Amniotic epithelial cell (primary cell): Measurements from ENCODE around the gene KCNQ2.

Experiments used
- DNase-seq: peaks from one replicate; pipeline ENCODE4 v3.0.0-alpha.2; 2010; ENCODE audit warnings: low read depth

KCNQ2 gene

GRCh38 chr20:63471002-63471716 lies 1.3 kb downstream of the KCNQ2 start:
- no peak for DNase-seq

DNA sequence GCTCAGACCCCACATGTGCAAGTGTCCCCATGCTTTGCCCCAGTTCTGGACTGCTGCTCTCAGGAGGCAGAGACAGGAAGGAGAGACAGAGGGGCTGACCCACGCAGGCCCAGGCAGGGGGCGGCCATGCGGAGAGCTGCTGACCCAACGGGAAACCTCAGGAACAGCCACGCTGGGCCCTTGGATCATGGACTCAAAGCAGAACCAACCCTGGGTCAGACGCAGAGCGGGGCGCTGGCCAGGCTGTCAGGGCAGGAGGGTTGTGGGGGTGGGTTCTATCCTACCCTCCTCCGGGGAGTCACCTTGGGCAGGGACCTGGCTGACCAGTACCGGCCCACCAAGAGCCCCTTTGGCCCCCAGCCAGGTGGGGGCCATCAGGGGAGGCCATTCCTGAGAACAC lies 2.0 kb downstream of the KCNQ2 start:
- no peak for DNase-seq

DNA sequence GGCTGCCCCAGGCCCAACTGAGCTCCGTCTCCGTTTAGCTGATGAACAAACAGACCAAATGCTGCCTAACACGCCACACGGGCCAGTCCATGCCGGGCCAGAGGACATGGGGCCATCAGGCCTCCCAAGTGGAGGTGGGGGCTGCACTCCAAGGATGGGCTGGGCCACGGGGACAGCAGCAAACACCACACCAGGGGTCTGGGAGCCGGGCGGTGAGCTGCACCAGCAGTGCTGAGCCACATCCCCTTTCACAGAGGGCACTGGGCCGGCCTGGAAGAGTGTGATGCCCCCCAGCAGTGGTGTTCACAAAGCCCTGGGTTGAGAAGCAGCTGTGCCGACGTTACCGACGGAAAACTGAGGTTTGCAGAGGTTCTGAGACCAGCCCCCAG lies 2.7 kb downstream of the KCNQ2 start:
- no peak for DNase-seq

DNA sequence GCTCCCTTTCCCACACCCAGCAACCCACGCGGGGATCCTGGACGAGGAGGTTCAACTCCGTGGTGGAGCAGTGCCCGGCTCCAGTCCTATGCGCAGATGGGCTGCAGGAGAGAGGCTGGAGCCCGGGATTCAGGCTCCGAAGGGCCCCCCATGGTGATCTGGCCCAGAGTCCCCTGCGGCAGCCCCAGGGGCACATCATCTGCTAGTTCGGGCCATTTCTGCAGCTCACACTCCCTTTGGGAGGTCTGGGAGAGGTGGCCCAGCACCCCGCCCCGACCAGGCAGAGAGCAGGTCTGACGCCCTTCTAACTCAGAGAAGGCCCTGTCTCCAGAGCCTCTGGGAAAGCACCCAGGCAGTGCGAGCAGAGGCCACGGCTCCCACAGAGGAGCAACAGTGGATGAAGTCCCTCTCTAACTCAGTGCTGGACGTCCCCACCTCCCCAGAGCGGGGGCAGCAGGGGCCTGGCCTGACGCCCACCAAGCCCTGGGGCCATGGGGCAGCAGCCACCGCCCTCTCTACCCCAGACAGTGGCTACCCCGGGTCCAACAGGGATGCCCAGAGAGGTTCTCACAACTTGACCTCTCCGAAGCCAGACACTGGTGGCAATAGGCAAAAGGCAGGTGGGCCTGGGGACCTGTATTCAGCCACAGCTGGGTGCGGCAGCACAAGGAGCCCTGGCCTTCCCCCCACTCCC lies 3.3 kb downstream of the KCNQ2 start:
- no peak for DNase-seq

DNA sequence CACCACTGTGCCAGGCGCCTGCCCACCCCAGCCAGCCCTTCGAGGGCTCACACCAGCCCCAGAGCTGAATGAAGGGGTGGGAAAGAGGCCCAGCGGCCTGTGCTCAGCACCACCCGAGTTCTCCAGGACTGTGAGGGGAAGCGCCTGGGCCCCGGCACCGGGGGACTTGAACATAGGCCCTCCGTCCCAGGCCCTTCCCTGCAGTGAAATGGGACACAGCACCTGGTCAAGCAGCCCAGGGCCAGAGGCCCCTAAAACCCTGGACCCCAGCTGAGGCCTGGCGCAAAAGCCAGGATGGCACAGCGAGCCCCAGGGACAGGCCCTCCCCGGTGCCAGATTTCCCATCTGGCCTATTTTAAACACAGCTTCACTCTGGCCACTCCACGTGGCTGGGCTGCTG lies 4.0 kb downstream of the KCNQ2 start:
- DNase-seq = no peak

DNA sequence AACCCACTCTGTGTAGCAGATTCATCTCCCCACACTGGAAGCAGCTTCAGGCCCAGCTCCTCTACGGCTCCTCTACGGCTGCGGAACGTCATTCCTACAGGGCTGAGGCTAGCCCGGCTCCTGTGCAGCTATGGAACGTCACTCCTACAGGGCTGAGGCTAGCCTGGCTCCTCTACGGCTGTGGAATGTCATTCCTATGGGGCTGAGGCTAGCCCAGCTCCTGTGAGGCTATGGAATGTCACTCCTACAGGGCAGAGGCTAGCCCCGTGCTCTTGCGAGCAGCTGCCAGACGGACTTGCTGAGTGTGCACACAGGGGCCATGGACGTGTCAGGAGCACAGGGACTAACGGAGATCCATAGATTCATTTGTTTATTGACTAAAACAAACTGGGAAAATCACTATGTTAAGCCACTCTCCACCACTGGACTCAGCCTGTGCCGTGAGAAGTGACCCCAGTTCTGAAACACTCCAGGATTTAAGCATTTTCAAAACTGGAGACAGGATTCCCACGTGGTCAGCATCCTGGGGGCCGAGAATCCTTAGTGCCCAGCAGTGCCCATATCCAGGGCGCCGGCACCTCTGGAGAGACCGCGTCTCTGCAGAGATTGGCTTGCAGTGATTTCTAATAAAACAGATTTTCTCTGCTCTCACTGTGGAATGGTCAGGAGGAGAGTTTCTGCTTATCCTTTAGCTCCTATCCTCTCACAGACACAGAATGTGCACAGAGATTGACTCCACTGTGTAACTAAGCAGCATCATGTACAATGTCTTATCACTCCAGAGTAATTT lies 5.0 kb downstream of the KCNQ2 start:
- no peak for DNase-seq

DNA sequence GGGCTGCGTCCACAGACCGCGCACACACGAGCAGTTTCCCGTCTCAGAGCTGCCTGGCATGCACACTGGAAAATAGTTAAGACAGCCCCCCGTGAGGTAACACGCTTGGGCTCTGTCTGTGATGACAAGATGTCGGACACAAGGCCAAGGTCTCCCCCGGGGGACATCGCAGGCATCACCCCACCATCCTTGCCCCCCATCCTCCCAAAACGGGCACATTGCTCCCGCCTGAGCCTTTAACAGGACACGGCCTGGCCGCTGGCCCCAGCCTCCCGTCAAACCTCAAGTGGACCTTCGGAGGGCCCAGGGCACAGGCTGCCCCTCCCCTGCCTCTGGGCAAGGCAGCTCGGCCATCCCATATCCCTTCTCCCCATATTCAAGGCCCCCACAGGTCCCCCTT lies 5.6 kb downstream of the KCNQ2 start:
- DNase-seq = no peak

GRCh38 chr20:63466250-63466825 lies 6.1 kb downstream of the KCNQ2 start:
- DNase-seq = no peak

- no peak for DNase-seq
Measured at GRCh38 chr20:63465380-63466249, 6.8 kb downstream of the KCNQ2 start.

GRCh38 chr20:63464289-63464635 lies 8.2 kb downstream of the KCNQ2 start:
- DNase-seq = no peak

GRCh38 chr20:63463400-63464288 lies 8.8 kb downstream of the KCNQ2 start:
- DNase-seq = no peak

DNA sequence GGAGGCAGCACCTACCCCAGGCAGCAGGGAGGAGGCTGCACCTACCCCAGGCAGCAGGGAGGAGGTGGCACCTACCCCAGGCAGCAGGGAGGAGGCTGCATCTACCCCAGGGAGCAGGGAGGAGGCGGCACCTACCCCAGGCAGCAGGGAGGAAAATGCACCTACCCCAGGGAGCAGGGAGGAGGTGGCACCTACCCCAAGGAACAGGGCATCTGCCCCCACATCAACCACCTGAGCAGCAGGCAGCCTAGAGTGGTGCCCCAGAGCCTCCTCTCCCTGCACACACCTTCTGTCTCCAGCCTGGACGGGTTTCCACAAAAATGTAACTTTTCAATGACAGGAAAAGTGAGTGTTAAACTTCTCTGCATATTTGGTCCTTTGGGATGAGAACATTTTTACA lies 10.2 kb downstream of the KCNQ2 start:
- no peak for DNase-seq

- DNase-seq = no peak
Measured at GRCh38 chr20:63461104-63461763, 11.2 kb downstream of the KCNQ2 start.

DNA sequence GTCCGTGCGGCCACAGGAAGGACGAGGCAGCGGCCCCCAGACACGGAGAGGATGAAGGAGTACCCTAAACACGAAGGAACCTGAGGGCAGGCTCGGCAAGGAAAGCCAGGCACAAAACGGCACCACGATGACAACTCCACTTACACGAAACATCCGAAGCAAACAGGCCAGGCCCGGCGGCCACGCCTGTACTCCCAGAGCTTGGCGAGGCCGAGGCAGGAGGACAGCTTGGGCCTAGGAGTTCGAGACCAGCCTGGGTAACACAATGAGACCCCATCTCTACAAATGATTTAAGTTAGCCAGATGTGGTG lies 13.4 kb downstream of the KCNQ2 start:
- DNase-seq = no peak

DNA sequence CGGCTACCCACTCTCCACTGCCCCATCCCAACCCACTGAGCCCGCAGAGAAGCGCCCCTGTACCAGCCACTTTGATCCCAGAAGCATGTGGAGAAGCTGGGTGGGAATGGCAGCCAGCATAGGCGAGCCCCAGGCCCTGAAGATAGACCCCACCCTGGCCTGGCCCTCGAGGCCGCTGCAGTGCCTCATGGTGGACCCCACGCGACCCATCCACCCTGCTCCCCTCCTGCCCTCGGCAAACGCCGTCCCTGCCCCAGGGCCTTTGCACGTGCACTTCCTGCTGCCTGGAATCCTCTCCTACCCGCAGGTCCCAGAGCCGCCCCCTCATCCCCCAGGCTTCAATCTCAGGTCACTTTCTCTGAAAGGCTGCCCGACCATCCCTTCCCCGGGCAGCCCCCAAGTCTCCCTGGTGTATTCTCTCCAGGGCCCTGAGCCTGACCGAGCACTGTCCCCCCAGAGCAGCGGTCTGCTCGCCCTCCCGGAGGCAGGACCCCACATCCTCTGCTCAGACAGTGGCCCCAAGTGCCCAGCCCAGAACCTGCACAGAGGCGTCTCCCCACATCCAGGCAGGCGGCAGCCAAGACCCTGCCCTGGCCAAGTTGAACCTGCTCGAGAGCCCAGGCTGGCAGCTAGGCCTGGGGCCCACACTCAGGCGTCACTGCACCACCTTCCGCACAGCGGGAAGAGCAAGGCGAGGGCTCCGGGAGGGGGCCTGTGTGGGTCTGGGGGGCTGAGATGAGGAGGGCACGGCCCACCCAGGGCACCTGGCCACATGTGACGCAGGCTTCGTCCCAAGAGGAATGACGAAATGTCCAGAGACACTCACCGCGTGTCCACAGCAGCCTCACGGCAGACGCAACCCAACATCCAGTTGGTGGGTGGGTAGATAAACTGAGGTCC lies 14.0 kb downstream of the KCNQ2 start:
- DNase-seq = no peak

GRCh38 chr20:63457737-63458136 lies 14.7 kb downstream of the KCNQ2 start:
- no peak for DNase-seq

- no peak for DNase-seq
Measured at GRCh38 chr20:63456429-63457284, 15.8 kb downstream of the KCNQ2 start.

DNA sequence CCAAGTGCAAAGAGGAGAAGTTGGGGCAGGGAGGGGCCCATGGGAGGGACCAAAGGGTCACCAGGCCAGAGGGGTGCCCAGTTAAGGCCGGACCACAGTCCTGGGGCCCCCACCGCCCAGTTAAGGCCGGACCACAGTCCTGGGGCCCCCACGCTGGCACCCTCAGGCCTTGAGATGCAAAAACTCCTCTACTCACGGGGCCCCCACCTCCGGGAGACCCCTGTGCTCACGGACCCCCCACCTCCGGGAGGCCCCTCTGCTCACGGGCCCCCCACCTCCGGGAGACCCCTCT lies 16.9 kb downstream of the KCNQ2 start:
- DNase-seq = no peak
